OCI-LY7 (cell line): ENCODE results near the gene RAB17.
A peak's percentile ranks its signal among the peaks of the same experiment; 100 is the strongest.

Source experiments
- CTCF ChIP-seq: fragments of 200-600 bp; sonication (generic); conservative IDR thresholded peaks from 2 replicates; pipeline ENCODE4 v1.5.1; 2014; ENCODE audit warnings: mild to moderate bottlenecking, antibody characterized with exemption, low read length, moderate library complexity, mixed read lengths
- EZH2phosphoT487 ChIP-seq: fragments of 200-600 bp; sonication (generic); IDR thresholded peaks from 2 replicates; pipeline ENCODE4 v1.6.1; 2018; ENCODE audit warnings: low read depth, borderline replicate concordance, mild to moderate bottlenecking, mixed run types, antibody characterized with exemption, low read length, moderate library complexity, mixed read lengths

GRCh38 chr2:237581751-237582746 lies 8.5 kb downstream of the RAB17 start:
- peak; percentile 70 for TF ChIP-seq CTCF
- no peak for TF ChIP-seq EZH2phosphoT487
